ENCODE data around the gene DNAJB12.

DNAJB12 gene

GRCh38 chr10:72375585-72375984 lies 20.9 kb upstream of the DNAJB12 start:
- H3K4me1 ChIP-seq (ENCODE audit: control insufficient read depth in 2 of 2, insufficient read depth in 1 of 2, low read depth in 1 of 2, low read length in 2 of 2): peaks cover 0 to 6% of the 10 kb centered on the region in 2 donors
- no peak for DNase-seq (ENCODE audit: low spot score)
- no peak overlapping the region for H3K4me2 ChIP-seq (ENCODE audit: insufficient read depth, low read length, poor library complexity, severe bottlenecking)
- H2BK120ac ChIP-seq (ENCODE audit: low read depth, low read length): no peak overlapping the region
- H2BK15ac ChIP-seq (ENCODE audit: low read length): no peak overlapping the region
- no peak overlapping the region for H2BK5ac ChIP-seq (ENCODE audit: low read length)
- H2BK12ac ChIP-seq (ENCODE audit: low read length): no peak overlapping the region
- H2AK5ac ChIP-seq (ENCODE audit: low read depth, low read length): no peak overlapping the region
- WGBS, 2 donors (ENCODE audit: extremely low coverage in 2 of 2, insufficient read length in 2 of 2, insufficient replicate concordance in 1 of 2): no CpG with 5 or more reads among the region's 5 CpGs
- no peak overlapping the region for H3K14ac ChIP-seq (ENCODE audit: low read length)
- H4K91ac ChIP-seq (ENCODE audit: low read depth, low read length, poor library complexity): no peak overlapping the region
- no peak overlapping the region for H4K8ac ChIP-seq (ENCODE audit: low read depth, low read length)
- H3K27ac ChIP-seq (replicated peaks; ENCODE audit: low read length): no peak overlapping the region
- H2AFZ ChIP-seq (ENCODE audit: low read length): no peak overlapping the region
- no peak overlapping the region for H3K18ac ChIP-seq (ENCODE audit: low read length)
- no peaks in the 10 kb centered on the region for H3K79me1 ChIP-seq (ENCODE audit: low read depth, low read length)
- no peak overlapping the region for H3K9ac ChIP-seq (ENCODE audit: low read depth, low read length, poor library complexity)
- no peak overlapping the region for H3K4me3 ChIP-seq (ENCODE audit: low read length in 2 of 2)
- no peaks in the 10 kb centered on the region for H3K27me3 ChIP-seq (ENCODE audit: control insufficient read depth in 3 of 3, insufficient read depth in 3 of 3, low read depth in 1 of 3, low read length in 3 of 3)
- no peak overlapping the region for H3K4ac ChIP-seq (ENCODE audit: low read length)
- peaks cover 2 to 7% of the 10 kb centered on the region in 2 donors for H3K36me3 ChIP-seq (replicated peaks in 1 of 2; ENCODE audit: control insufficient read depth in 2 of 2, insufficient read depth in 2 of 2, low read length in 2 of 2)
- H3K9me3 ChIP-seq (replicated peaks in 1 of 2; ENCODE audit: control insufficient read depth in 2 of 2, insufficient read depth in 1 of 2, low read depth in 1 of 2, low read length in 2 of 2): no peaks in the 10 kb centered on the region
- H3K23ac ChIP-seq (ENCODE audit: low read depth, low read length, poor library complexity): no peak overlapping the region

GRCh38 chr10:72375173-72375572 lies 20.5 kb upstream of the DNAJB12 start:
- no peak overlapping the region for H4K8ac ChIP-seq (ENCODE audit: low read depth, low read length)
- no peak overlapping the region for H2BK120ac ChIP-seq (ENCODE audit: low read depth, low read length)
- no peak overlapping the region for H2AFZ ChIP-seq (ENCODE audit: low read length)
- H3K27me3 ChIP-seq (ENCODE audit: control insufficient read depth in 3 of 3, insufficient read depth in 3 of 3, low read depth in 1 of 3, low read length in 3 of 3): no peaks in the 10 kb centered on the region
- H3K23ac ChIP-seq (ENCODE audit: low read depth, low read length, poor library complexity): no peak overlapping the region
- no peak for DNase-seq (ENCODE audit: low spot score)
- H4K91ac ChIP-seq (ENCODE audit: low read depth, low read length, poor library complexity): no peak overlapping the region
- H3K9ac ChIP-seq (ENCODE audit: low read depth, low read length, poor library complexity): no peak overlapping the region
- H3K14ac ChIP-seq (ENCODE audit: low read length): no peak overlapping the region
- no peak overlapping the region for H2BK15ac ChIP-seq (ENCODE audit: low read length)
- H3K36me3 ChIP-seq (replicated peaks in 1 of 2; ENCODE audit: control insufficient read depth in 2 of 2, insufficient read depth in 2 of 2, low read length in 2 of 2): peaks cover 2 to 7% of the 10 kb centered on the region in 2 donors
- no peak overlapping the region for H3K4me3 ChIP-seq (ENCODE audit: low read length in 2 of 2)
- H3K27ac ChIP-seq (replicated peaks; ENCODE audit: low read length): no peak overlapping the region
- no peak overlapping the region for H2BK5ac ChIP-seq (ENCODE audit: low read length)
- H3K4ac ChIP-seq (ENCODE audit: low read length): no peak overlapping the region
- no peak overlapping the region for H3K4me2 ChIP-seq (ENCODE audit: insufficient read depth, low read length, poor library complexity, severe bottlenecking)
- no peaks in the 10 kb centered on the region for H3K79me1 ChIP-seq (ENCODE audit: low read depth, low read length)
- H3K9me3 ChIP-seq (replicated peaks in 1 of 2; ENCODE audit: control insufficient read depth in 2 of 2, insufficient read depth in 1 of 2, low read depth in 1 of 2, low read length in 2 of 2): no peaks in the 10 kb centered on the region
- H3K18ac ChIP-seq (ENCODE audit: low read length): no peak overlapping the region
- H2AK5ac ChIP-seq (ENCODE audit: low read depth, low read length): no peak overlapping the region
- no CpG with 5 or more reads among the region's 3 CpGs for WGBS, 2 donors (ENCODE audit: extremely low coverage in 2 of 2, insufficient read length in 2 of 2, insufficient replicate concordance in 1 of 2)
- no peak overlapping the region for H2BK12ac ChIP-seq (ENCODE audit: low read length)
- peaks cover 0 to 6% of the 10 kb centered on the region in 2 donors for H3K4me1 ChIP-seq (ENCODE audit: control insufficient read depth in 2 of 2, insufficient read depth in 1 of 2, low read depth in 1 of 2, low read length in 2 of 2)

GRCh38 chr10:72370201-72370722 lies 15.5 kb upstream of the DNAJB12 start:
- Histone ChIP-seq H3K23ac (ENCODE audit: low read depth, low read length, poor library complexity) (no peak overlapping the region), H3K27me3 (ENCODE audit: control insufficient read depth in 3 of 3, insufficient read depth in 3 of 3, low read depth in 1 of 3, low read length in 3 of 3) (no peaks in the 10 kb centered on the region), H2BK12ac (ENCODE audit: low read length) (no peak overlapping the region), H3K9me3 (replicated peaks in 1 of 2; ENCODE audit: control insufficient read depth in 2 of 2, insufficient read depth in 1 of 2, low read depth in 1 of 2, low read length in 2 of 2) (no peaks in the 10 kb centered on the region), H4K8ac (ENCODE audit: low read depth, low read length) (no peak overlapping the region), H2BK5ac (ENCODE audit: low read length) (no peak overlapping the region), H3K14ac (ENCODE audit: low read length) (no peak overlapping the region), H3K27ac (replicated peaks; ENCODE audit: low read length) (no peak overlapping the region), H3K4ac (ENCODE audit: low read length) (no peak overlapping the region), H4K91ac (ENCODE audit: low read depth, low read length, poor library complexity) (no peak overlapping the region), H3K4me3 (ENCODE audit: low read length in 2 of 2) (no peak overlapping the region), H3K4me2 (ENCODE audit: insufficient read depth, low read length, poor library complexity, severe bottlenecking) (no peak overlapping the region), H2BK120ac (ENCODE audit: low read depth, low read length) (no peak overlapping the region), H3K18ac (ENCODE audit: low read length) (no peak overlapping the region), H2BK15ac (ENCODE audit: low read length) (no peak overlapping the region), H3K36me3 (replicated peaks in 1 of 2; ENCODE audit: control insufficient read depth in 2 of 2, insufficient read depth in 2 of 2, low read length in 2 of 2) (peaks cover 2 to 34% of the 10 kb centered on the region in 2 donors), H3K4me1 (ENCODE audit: control insufficient read depth in 2 of 2, insufficient read depth in 1 of 2, low read depth in 1 of 2, low read length in 2 of 2) (no peaks in the 10 kb centered on the region), H2AK5ac (ENCODE audit: low read depth, low read length) (no peak overlapping the region), H3K79me1 (ENCODE audit: low read depth, low read length) (no peaks in the 10 kb centered on the region), H3K9ac (ENCODE audit: low read depth, low read length, poor library complexity) (no peak overlapping the region), H2AFZ (ENCODE audit: low read length) (no peak overlapping the region)
- no peak for DNase-seq (ENCODE audit: low spot score)

- no peak overlapping the region for H4K8ac ChIP-seq (ENCODE audit: low read depth, low read length)
- H3K14ac ChIP-seq (ENCODE audit: low read length): no peak overlapping the region
- no peak overlapping the region for H4K91ac ChIP-seq (ENCODE audit: low read depth, low read length, poor library complexity)
- H3K27me3 ChIP-seq (ENCODE audit: control insufficient read depth in 3 of 3, insufficient read depth in 3 of 3, low read depth in 1 of 3, low read length in 3 of 3): no peaks in the 10 kb centered on the region
- H3K9ac ChIP-seq (ENCODE audit: low read depth, low read length, poor library complexity): no peak overlapping the region
- H3K18ac ChIP-seq (ENCODE audit: low read length): no peak overlapping the region
- no peak overlapping the region for H2BK15ac ChIP-seq (ENCODE audit: low read length)
- no peaks in the 10 kb centered on the region for H3K79me1 ChIP-seq (ENCODE audit: low read depth, low read length)
- H3K27ac ChIP-seq (replicated peaks; ENCODE audit: low read length): no peak overlapping the region
- H2BK12ac ChIP-seq (ENCODE audit: low read length): no peak overlapping the region
- H2BK5ac ChIP-seq (ENCODE audit: low read length): no peak overlapping the region
- no peak overlapping the region for H2AK5ac ChIP-seq (ENCODE audit: low read depth, low read length)
- WGBS, 2 donors (ENCODE audit: extremely low coverage in 2 of 2, insufficient read length in 2 of 2, insufficient replicate concordance in 1 of 2): no CpG with 5 or more reads among the region's 4 CpGs
- H3K4ac ChIP-seq (ENCODE audit: low read length): no peak overlapping the region
- no peak overlapping the region for H2BK120ac ChIP-seq (ENCODE audit: low read depth, low read length)
- H3K23ac ChIP-seq (ENCODE audit: low read depth, low read length, poor library complexity): no peak overlapping the region
- H3K4me2 ChIP-seq (ENCODE audit: insufficient read depth, low read length, poor library complexity, severe bottlenecking): no peak overlapping the region
- no peaks in the 10 kb centered on the region for H3K9me3 ChIP-seq (replicated peaks in 1 of 2; ENCODE audit: control insufficient read depth in 2 of 2, insufficient read depth in 1 of 2, low read depth in 1 of 2, low read length in 2 of 2)
- H3K4me3 ChIP-seq (ENCODE audit: low read length in 2 of 2): no peak overlapping the region
- peaks cover 2 to 39% of the 10 kb centered on the region in 2 donors for H3K36me3 ChIP-seq (replicated peaks in 1 of 2; ENCODE audit: control insufficient read depth in 2 of 2, insufficient read depth in 2 of 2, low read length in 2 of 2)
- H3K4me1 ChIP-seq (ENCODE audit: control insufficient read depth in 2 of 2, insufficient read depth in 1 of 2, low read depth in 1 of 2, low read length in 2 of 2): peaks cover 0 to 2% of the 10 kb centered on the region in 2 donors
- H2AFZ ChIP-seq (ENCODE audit: low read length): no peak overlapping the region
- DNase-seq (ENCODE audit: low spot score): no peak
These were observed 12.7 kb upstream of the DNAJB12 start for GRCh38 chr10:72367301-72367960.
